Measurements from ENCODE around the gene NSF.
A peak's percentile ranks its signal among the peaks of the same experiment; 100 is the strongest.

DNA sequence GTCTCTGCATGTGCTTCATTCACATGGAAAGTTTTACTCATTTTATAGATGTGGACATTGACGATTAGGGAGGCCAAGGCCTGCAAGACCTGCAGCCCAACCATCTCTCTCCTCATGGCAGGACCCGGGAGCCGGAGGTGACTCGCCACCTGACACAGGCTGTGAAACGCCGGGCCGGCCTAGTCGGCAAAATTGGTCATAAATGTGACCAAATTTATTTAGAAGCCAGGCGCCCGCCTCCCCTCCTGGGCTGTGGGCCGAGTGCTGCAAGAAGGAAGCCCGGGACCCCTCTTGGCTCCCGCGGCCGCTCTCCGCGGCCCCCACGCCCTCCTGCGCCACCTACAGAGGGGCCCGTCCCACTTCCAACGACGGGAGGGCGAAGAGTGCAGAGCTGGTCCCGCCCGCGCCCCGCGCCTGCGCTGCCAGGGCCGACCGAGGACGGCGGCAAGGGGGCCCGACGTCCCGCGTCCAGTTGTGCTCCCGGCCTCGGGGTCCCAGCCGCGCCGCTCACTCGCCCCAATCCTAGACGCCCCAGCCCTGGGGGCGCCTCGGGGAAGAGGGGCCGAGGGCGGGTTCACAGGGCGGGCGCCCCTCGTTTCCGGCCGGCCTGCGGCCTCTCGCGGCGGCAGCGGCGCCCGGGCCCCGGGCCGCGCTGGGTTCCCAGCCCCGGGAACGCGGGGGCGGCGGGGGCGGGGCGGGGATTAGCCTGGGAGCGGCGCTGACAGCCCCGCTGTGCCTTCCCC, 180.5 kb downstream of the NSF start:
- TF ChIP-seq RAD21 (conservative IDR thresholded peaks at IDR 0.05 in 1 of 2, IDR thresholded peaks at IDR 0.05 in 1 of 2) (no peak), RFX5 (IDR thresholded peaks at IDR 0.05) (no peak), POLR2A (IDR thresholded peaks at IDR 0.05; ENCODE audit: low read length) (peak; percentile 69), CHD2 (IDR thresholded peaks at IDR 0.05; ENCODE audit: low read length, partially characterized antibody) (no peak), HDAC2 (IDR thresholded peaks at IDR 0.05) (no peak), SREBF2 (IDR thresholded peaks at IDR 0.05) (no peak), ZC3H11A (IDR thresholded peaks at IDR 0.05) (no peak)
- TF ChIP-seq, protein P1, sequence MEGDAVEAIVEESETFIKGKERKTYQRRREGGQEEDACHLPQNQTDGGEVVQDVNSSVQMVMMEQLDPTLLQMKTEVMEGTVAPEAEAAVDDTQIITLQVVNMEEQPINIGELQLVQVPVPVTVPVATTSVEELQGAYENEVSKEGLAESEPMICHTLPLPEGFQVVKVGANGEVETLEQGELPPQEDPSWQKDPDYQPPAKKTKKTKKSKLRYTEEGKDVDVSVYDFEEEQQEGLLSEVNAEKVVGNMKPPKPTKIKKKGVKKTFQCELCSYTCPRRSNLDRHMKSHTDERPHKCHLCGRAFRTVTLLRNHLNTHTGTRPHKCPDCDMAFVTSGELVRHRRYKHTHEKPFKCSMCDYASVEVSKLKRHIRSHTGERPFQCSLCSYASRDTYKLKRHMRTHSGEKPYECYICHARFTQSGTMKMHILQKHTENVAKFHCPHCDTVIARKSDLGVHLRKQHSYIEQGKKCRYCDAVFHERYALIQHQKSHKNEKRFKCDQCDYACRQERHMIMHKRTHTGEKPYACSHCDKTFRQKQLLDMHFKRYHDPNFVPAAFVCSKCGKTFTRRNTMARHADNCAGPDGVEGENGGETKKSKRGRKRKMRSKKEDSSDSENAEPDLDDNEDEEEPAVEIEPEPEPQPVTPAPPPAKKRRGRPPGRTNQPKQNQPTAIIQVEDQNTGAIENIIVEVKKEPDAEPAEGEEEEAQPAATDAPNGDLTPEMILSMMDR (IDR thresholded peaks at IDR 0.05): no peak
